ENCODE results near the gene AP3B1. TPM values are rescaled to one million over a fixed set of nuclear protein-coding genes. Genes with fewer than 3 reads are reported as not detected.
A peak's percentile ranks its signal among the peaks of the same experiment; 100 is the strongest.

AP3B1 gene
- total and polyA plus RNA-seq, 2 donors from 2014 or later: 49.3 to 53.2 TPM

- no peak overlapping the region for H3K4me3 ChIP-seq (ENCODE audit: low read length in 3 of 3)
- peaks cover 0 to 4% (median 0%) of the 10 kb centered on the region in 3 donors for H3K4me1 ChIP-seq (ENCODE audit: control insufficient read depth in 2 of 3, insufficient read depth in 2 of 3, low read depth in 1 of 3, low read length in 3 of 3)
- DNase-seq (no peak), FAIRE-seq (no peak)
- no peak for TF ChIP-seq CTCF (IDR thresholded peaks at IDR 0.05; ENCODE audit: borderline replicate concordance, extremely low read depth, insufficient read depth)
- intact Hi-C loops (cut with DNase I): no loop called here
- H3K27me3 ChIP-seq (ENCODE audit: control insufficient read depth, insufficient read depth, low read length): no peaks in the 10 kb centered on the region
- H3K9me3 ChIP-seq (ENCODE audit: control insufficient read depth in 2 of 3, insufficient read depth in 1 of 3, low read length in 3 of 3): no peaks in the 10 kb centered on the region
- no peak overlapping the region for H3K9ac ChIP-seq (ENCODE audit: low read length in 3 of 3)
- H3K36me3 ChIP-seq (ENCODE audit: control insufficient read depth in 2 of 3, insufficient read depth in 3 of 3, low read length in 3 of 3): no peaks in the 10 kb centered on the region
- no peak overlapping the region for H3K27ac ChIP-seq (ENCODE audit: low read depth in 2 of 2, low read length in 2 of 2)
These were observed 300.6 kb downstream of the AP3B1 start for GRCh38 chr5:77993855-77994318.

- Histone ChIP-seq H3K27ac (ENCODE audit: low read depth in 2 of 2, low read length in 2 of 2) (no peak overlapping the region), H3K27me3 (ENCODE audit: control insufficient read depth, insufficient read depth, low read length) (no peaks in the 10 kb centered on the region), H3K9me3 (ENCODE audit: control insufficient read depth in 2 of 3, insufficient read depth in 1 of 3, low read length in 3 of 3) (no peaks in the 10 kb centered on the region), H3K9ac (ENCODE audit: low read length in 3 of 3) (no peak overlapping the region), H3K4me3 (ENCODE audit: low read length in 3 of 3) (no peak overlapping the region), H3K4me1 (ENCODE audit: control insufficient read depth in 2 of 3, insufficient read depth in 2 of 3, low read depth in 1 of 3, low read length in 3 of 3) (peaks cover 0 to 4% (median 0%) of the 10 kb centered on the region in 3 donors), H3K36me3 (ENCODE audit: control insufficient read depth in 2 of 3, insufficient read depth in 3 of 3, low read length in 3 of 3) (no peaks in the 10 kb centered on the region)
- DNase-seq: no peak
- intact Hi-C loops (cut with DNase I): no loop called here
- FAIRE-seq: no peak
- TF ChIP-seq CTCF (IDR thresholded peaks at IDR 0.05; ENCODE audit: borderline replicate concordance, extremely low read depth, insufficient read depth): no peak
These were observed 301.2 kb downstream of the AP3B1 start for GRCh38 chr5:77993141-77993854.

GRCh38 chr5:77991084-77991483, 303.4 kb downstream of the AP3B1 start:
- Histone ChIP-seq H3K4me3 (ENCODE audit: low read length in 3 of 3) (no peak overlapping the region), H3K27me3 (ENCODE audit: control insufficient read depth, insufficient read depth, low read length) (no peaks in the 10 kb centered on the region), H3K9me3 (ENCODE audit: control insufficient read depth in 2 of 3, insufficient read depth in 1 of 3, low read length in 3 of 3) (no peaks in the 10 kb centered on the region), H3K27ac (ENCODE audit: low read depth in 2 of 2, low read length in 2 of 2) (no peak overlapping the region), H3K9ac (ENCODE audit: low read length in 3 of 3) (no peak overlapping the region), H3K4me1 (ENCODE audit: control insufficient read depth in 2 of 3, insufficient read depth in 2 of 3, low read depth in 1 of 3, low read length in 3 of 3) (peaks cover 0 to 4% (median 0%) of the 10 kb centered on the region in 3 donors), H3K36me3 (ENCODE audit: control insufficient read depth in 2 of 3, insufficient read depth in 3 of 3, low read length in 3 of 3) (no peaks in the 10 kb centered on the region)
- no peak for TF ChIP-seq CTCF (IDR thresholded peaks at IDR 0.05; ENCODE audit: borderline replicate concordance, extremely low read depth, insufficient read depth)
- FAIRE-seq: no peak
- intact Hi-C loops (cut with DNase I): no loop called here
- DNase-seq: peak in 2 of 5 donors; percentile 22 to 66
